H1 (cell line): Measurements from ENCODE around the gene EMC7. TPM values are rescaled to one million over a fixed set of nuclear protein-coding genes. Genes with fewer than 3 reads are reported as not detected.

Experiments
- CTCF ChIA-PET: fragments of 300-600 bp; sonication (Branson Sonifier 250); formaldehyde crosslinking; loops from one replicate; lab custom pipeline; 2021; ENCODE audit not compliant: partially characterized antibody; lab: Charles Lee
- POLR2A ChIA-PET: fragments of 300-600 bp; sonication (Branson Sonifier 250); formaldehyde crosslinking; loops from one replicate; lab custom pipeline; 2021; ENCODE audit warnings: inconsistent platforms; ENCODE audit not compliant: partially characterized antibody; lab: Charles Lee
- DNase-seq, 2 experiments: peaks; one replicate each; pipeline versions ENCODE4 v3.0.0 to v3.0.0-alpha.2; 2010 to 2022; ENCODE audit warnings: low spot score in 2 of 2, low read depth in 1 of 2, mixed read lengths in 1 of 2
- FAIRE-seq: peaks from 2 replicates; lab custom pipeline; 2011; peaks lifted over from hg19 to GRCh38; lab: Jason Lieb, UNC
- H2AFZ ChIP-seq: 2 replicates; pipeline ENCODE4 v1.8.1; 2012; ENCODE audit warnings: low read length, inconsistent platforms
- H2AK5ac ChIP-seq: 2 replicates; pipeline ENCODE4 v1.6.1; 2013; ENCODE audit warnings: low read depth, low read length
- H2BK120ac ChIP-seq: replicated peaks from 2 replicates; pipeline ENCODE3; 2013; ENCODE audit warnings: low read depth, low read length, inconsistent platforms
- H2BK12ac ChIP-seq: 2 replicates; pipeline ENCODE4 v1.6.1; 2013; ENCODE audit warnings: low read depth, low read length
- H2BK15ac ChIP-seq: 2 replicates; pipeline ENCODE4 v1.6.1; 2013; ENCODE audit warnings: low read length
- H2BK20ac ChIP-seq: 2 replicates; pipeline ENCODE4 v1.6.1; 2013; ENCODE audit warnings: low read length
- H2BK5ac ChIP-seq: 2 replicates; pipeline ENCODE4 v1.6.1; 2013; ENCODE audit warnings: low read depth, low read length
- H3K14ac ChIP-seq: 2 replicates; pipeline ENCODE4 v1.6.1; 2013; ENCODE audit warnings: inconsistent platforms; ENCODE audit not compliant: insufficient read length
- H3K18ac ChIP-seq: 2 replicates; pipeline ENCODE4 v1.6.1; 2013; ENCODE audit warnings: low read length; ENCODE audit errors: extremely low read depth
- H3K23ac ChIP-seq: 2 replicates; pipeline ENCODE4 v1.6.1; 2013; ENCODE audit warnings: inconsistent platforms; ENCODE audit not compliant: insufficient read length
- H3K23me2 ChIP-seq: 2 replicates; pipeline ENCODE4 v1.6.1; 2013; ENCODE audit warnings: low read depth, low read length
- H3K27ac ChIP-seq: 2 replicates; pipeline ENCODE4 v1.6.1; 2011; ENCODE audit warnings: low read depth, low read length, inconsistent platforms
- H3K27me3 ChIP-seq, 4 experiments: replicated peaks in 1 of 4; 1 replicate in 1 of 4; 2 replicates in 3 of 4; pipeline versions ENCODE4 v1.6.1 to v1.8.1; 2011 to 2013; ENCODE audit warnings: low read length in 3 of 4, mild to moderate bottlenecking in 3 of 4, inconsistent platforms in 2 of 4, mixed read lengths in 2 of 4, moderate library complexity in 1 of 4; ENCODE audit not compliant: control insufficient read depth in 3 of 4, insufficient read depth in 3 of 4; ENCODE audit errors: extremely low read depth in 1 of 4
- H3K36me3 ChIP-seq, 4 experiments: 2 replicates each; pipeline versions ENCODE4 v1.6.1 to v1.8.1; 2011 to 2013; ENCODE audit warnings: mild to moderate bottlenecking in 4 of 4, low read length in 3 of 4, moderate library complexity in 2 of 4, control low read depth in 1 of 4, inconsistent platforms in 1 of 4; ENCODE audit not compliant: insufficient read depth in 4 of 4, control insufficient read depth in 2 of 4
- H3K4ac ChIP-seq: replicated peaks from 2 replicates; pipeline ENCODE3; 2013; ENCODE audit warnings: low read length, low read depth, mixed read lengths, inconsistent platforms; ENCODE audit not compliant: insufficient read length
- H3K4me1 ChIP-seq, 4 experiments: replicated peaks in 1 of 4; 1 replicate in 1 of 4; 2 replicates in 3 of 4; pipeline versions ENCODE4 v1.6.1 to v1.8.1; 2011 to 2013; ENCODE audit warnings: low read length in 3 of 4, inconsistent platforms in 2 of 4, mixed read lengths in 1 of 4; ENCODE audit not compliant: insufficient read depth in 4 of 4, control insufficient read depth in 3 of 4
- H3K4me2 ChIP-seq, 2 experiments: 2 replicates each; pipeline versions ENCODE4 v1.6.1 to v1.8.1; 2011 to 2013; ENCODE audit warnings: low read depth in 2 of 2, low read length in 2 of 2, control low read depth in 1 of 2, inconsistent platforms in 1 of 2, mild to moderate bottlenecking in 1 of 2; ENCODE audit not compliant: insufficient read depth in 1 of 2
- H3K4me3 ChIP-seq, 4 experiments: fragments of 200-600, 300-600 bp in 1 of 4; sonication (generic), shearing (Covaris generic), sonication (Bioruptor Twin) in 1 of 4; 2 replicates each; pipeline versions ENCODE4 v1.5.1 to v1.8.1; 2011 to 2016; ENCODE audit warnings: low read length in 4 of 4, low read depth in 3 of 4, control low read depth in 2 of 4, inconsistent platforms in 2 of 4, mild to moderate bottlenecking in 2 of 4, mixed read lengths in 1 of 4, moderate library complexity in 1 of 4; ENCODE audit not compliant: insufficient read depth in 2 of 4; ENCODE audit errors: extremely low read depth in 1 of 4
- H3K56ac ChIP-seq: replicated peaks from 2 replicates; pipeline ENCODE3; 2013; ENCODE audit warnings: low read depth, mild to moderate bottlenecking, mixed read lengths, low read length, inconsistent platforms; ENCODE audit not compliant: insufficient read length
- H3K79me1 ChIP-seq: 2 replicates; pipeline ENCODE4 v1.6.1; 2013; ENCODE audit warnings: low read depth, low read length, control low read depth
- H3K79me2 ChIP-seq, 2 experiments: 2 replicates each; pipeline versions ENCODE4 v1.6.1 to v1.8.1; 2012 to 2013; ENCODE audit warnings: low read length in 2 of 2, mild to moderate bottlenecking in 2 of 2, inconsistent platforms in 1 of 2; ENCODE audit not compliant: insufficient read depth in 2 of 2, control insufficient read depth in 1 of 2
- H3K9ac ChIP-seq, 4 experiments: replicated peaks in 1 of 4; 1 replicate in 1 of 4; 2 replicates in 3 of 4; pipeline versions ENCODE4 v1.6.1 to v1.8.1; 2011 to 2013; ENCODE audit warnings: low read depth in 3 of 4, low read length in 3 of 4, control low read depth in 2 of 4, mild to moderate bottlenecking in 2 of 4, moderate library complexity in 2 of 4, inconsistent platforms in 1 of 4; ENCODE audit errors: extremely low read depth in 1 of 4
- H3K9me3 ChIP-seq, 2 experiments: 2 replicates each; pipeline versions ENCODE4 v1.6.1 to v1.8.1; 2012 to 2013; ENCODE audit warnings: mild to moderate bottlenecking in 2 of 2, moderate library complexity in 2 of 2, control low read depth in 1 of 2, inconsistent platforms in 1 of 2, low read depth in 1 of 2, low read length in 1 of 2, mixed read lengths in 1 of 2; ENCODE audit not compliant: insufficient read depth in 2 of 2
- H4K20me1 ChIP-seq, 2 experiments: replicated peaks in 1 of 2; 2 replicates each; pipeline versions ENCODE3 to v1.8.1; 2011 to 2013; ENCODE audit warnings: inconsistent platforms in 2 of 2, low read length in 2 of 2, mild to moderate bottlenecking in 1 of 2; ENCODE audit not compliant: insufficient read depth in 2 of 2, control insufficient read depth in 1 of 2
- H4K5ac ChIP-seq: 2 replicates; pipeline ENCODE4 v1.6.1; 2013; ENCODE audit warnings: low read length, low read depth, mixed read lengths, inconsistent platforms; ENCODE audit not compliant: insufficient read length
- H4K8ac ChIP-seq: 2 replicates; pipeline ENCODE4 v1.8.0; 2013; ENCODE audit warnings: mild to moderate bottlenecking, moderate library complexity, low read length, inconsistent platforms; ENCODE audit not compliant: insufficient read depth; ENCODE audit errors: extremely low read depth
- H4K91ac ChIP-seq: replicated peaks from 2 replicates; pipeline ENCODE3; 2013; ENCODE audit warnings: low read length, mixed read lengths, inconsistent platforms; ENCODE audit not compliant: insufficient read length
- EGR1 ChIP-seq: IDR thresholded peaks from 2 replicates; pipeline ENCODE4 v1.6.1; 2011; ENCODE audit warnings: low read depth, low read length, borderline replicate concordance
- EP300 ChIP-seq, 2 experiments: IDR thresholded peaks; 1 replicate in 1 of 2; 2 replicates in 1 of 2; pipeline ENCODE4 v1.6.1; 2011 to 2012; ENCODE audit warnings: low read depth in 2 of 2, low read length in 2 of 2, mild to moderate bottlenecking in 2 of 2, borderline replicate concordance in 1 of 2, inconsistent platforms in 1 of 2, moderate library complexity in 1 of 2
- FOSL1 ChIP-seq: IDR thresholded peaks from 2 replicates; pipeline ENCODE4 v1.6.1; 2011; ENCODE audit warnings: mild to moderate bottlenecking, low read depth, low read length, moderate library complexity; ENCODE audit not compliant: insufficient read depth
- HDAC6 ChIP-seq: IDR thresholded peaks from one replicate; pipeline ENCODE4 v1.7.1; 2012; ENCODE audit warnings: low read depth, mild to moderate bottlenecking, inconsistent platforms, low read length, moderate library complexity
- KDM4A ChIP-seq: IDR thresholded peaks from one replicate; pipeline ENCODE4 v1.7.1; 2012; ENCODE audit warnings: low read depth, mild to moderate bottlenecking, moderate library complexity, low read length, inconsistent platforms; ENCODE audit not compliant: severe bottlenecking
- MAFK ChIP-seq: IDR thresholded peaks from 2 replicates; pipeline ENCODE4 v1.6.1; 2012; ENCODE audit warnings: low read depth, mild to moderate bottlenecking, improper control_type of control experiment, low read length
- POLR2AphosphoS5 ChIP-seq: IDR thresholded peaks from 2 replicates; pipeline ENCODE4 v1.6.1; 2011; ENCODE audit warnings: low read depth, low read length
- POU5F1 ChIP-seq: IDR thresholded peaks from 2 replicates; pipeline ENCODE4 v1.6.1; 2011; ENCODE audit warnings: low read depth, mild to moderate bottlenecking, low read length, moderate library complexity
- RBBP5 ChIP-seq: IDR thresholded peaks from 2 replicates; pipeline ENCODE4 v1.7.1; 2012; ENCODE audit warnings: low read depth, mild to moderate bottlenecking, inconsistent platforms, low read length, moderate library complexity, borderline replicate concordance
- SIN3A ChIP-seq, 2 experiments: IDR thresholded peaks in 1 of 2; conservative IDR thresholded peaks in 1 of 2; 2 replicates each; pipeline ENCODE4 v1.6.1; 2011 to 2012; ENCODE audit warnings: low read length in 2 of 2, improper control_type of control experiment in 1 of 2, low read depth in 1 of 2, mild to moderate bottlenecking in 1 of 2
- TEAD4 ChIP-seq: IDR thresholded peaks from 2 replicates; pipeline ENCODE4 v1.6.1; 2012; ENCODE audit warnings: low read depth, low read length, inconsistent platforms, mixed read lengths
- WGBS, 2 experiments: shearing (Covaris generic) in 1 of 2; methylation state at CpG; one replicate each; pipeline versions ENCODE4 v1.1.6 to v1.1.7; 2013 to 2015; ENCODE audit warnings: low lambda C conversion rate in 2 of 2, mixed read lengths in 2 of 2, inconsistent platforms in 1 of 2, low coverage in 1 of 2, missing lambda C conversion rate in 1 of 2; ENCODE audit not compliant: insufficient replicate concordance in 2 of 2, insufficient coverage in 1 of 2, insufficient read length in 1 of 2; ENCODE audit errors: extremely low coverage in 1 of 2, missing lambda C conversion rate in 1 of 2; 5-methylcytosine and 5-hydroxymethylcytosine counted together
- polyA plus RNA-seq, 7 experiments: library from polyadenylated mRNA; depleted of rRNA in 3 of 7; stranded (reverse) in 5 of 7; unstranded in 2 of 7; fragments of >200 nt in 5 of 7; fragments of 200-250 nt in 2 of 7; gene quantifications; 1 replicate in 5 of 7; 2 replicates in 1 of 7; 4 replicates in 1 of 7; pipeline versions ENCODE4 v1.2.1 to v1.2.3, GENCODE V29; 2011 to 2013; ENCODE audit warnings: missing spikeins in 2 of 7, mixed read lengths in 2 of 7
- total RNA-seq: library from RNA; stranded (reverse); fragmentation: NEBNext Ultra II Directional; extraction: Animal tissue kit (Norgen Biotek cat#: 25700); gene quantifications from 2 replicates; pipeline ENCODE4 v1.2.1, GENCODE V29; 2021
- TF ChIP-seq, protein P1 (sequence below): IDR thresholded peaks from 2 replicates; pipeline ENCODE4 v1.6.1; 2012; ENCODE audit warnings: inconsistent platforms
- TF ChIP-seq, protein P2 (sequence below): IDR thresholded peaks from 2 replicates; pipeline ENCODE4 v1.6.1; 2012; ENCODE audit warnings: inconsistent platforms

Gene EMC7
- total and polyA plus RNA-seq, 2 of the 8 experiments (the other 6 are each of a cell fraction or from before 2014, with no cell fraction given), result 29.0 to 39.0 TPM

- Histone ChIP-seq H3K79me1 (no peaks in the 10 kb centered on the region), H2BK20ac (no peak overlapping the region), H3K9ac (no peak overlapping the region), H2BK12ac (no peak overlapping the region; the same call in 1 of the 2 replicates), H4K5ac (no peak overlapping the region), H2BK5ac (no peak overlapping the region), H3K23me2 (peaks cover 4% of the 10 kb centered on the region; the same call in 1 of the 2 replicates), H3K79me2 (peaks cover 0 to 13% of the 10 kb centered on the region in 2 experiments; a peak in 1 of 4 replicates), H4K8ac (no peak overlapping the region), H4K91ac (no peak overlapping the region), H3K56ac (no peak overlapping the region), H2AK5ac (no peak overlapping the region), H3K14ac (no peak overlapping the region), H4K20me1 (no peaks in the 10 kb centered on the region), H3K4me1 (peaks cover 0 to 6% (median 4%) of the 10 kb centered on the region in 4 experiments; a peak in 4 of 7 replicates), H3K18ac (no peak overlapping the region), H3K23ac (no peak overlapping the region), H3K4me2 (peak overlapping the region; percentile 86 to 91), H3K9me3 (no peaks in the 10 kb centered on the region), H3K4me3 (peak overlapping the region in 3 of 4 experiments; percentile 56 to 89 (median 79); a peak in 4 of 8 replicates), H3K27ac (no peak overlapping the region), H3K4ac (no peak overlapping the region), H3K36me3 (no peaks in the 10 kb centered on the region), H2AFZ (no peak overlapping the region), H3K27me3 (peaks cover 11 to 18% (median 14%) of the 10 kb centered on the region in 4 experiments), H2BK15ac (no peak overlapping the region), H2BK120ac (no peak overlapping the region)
- WGBS, 2 experiments, result 59% methylated on average over 1 of the region's 1 CpG; no CpG with 5 or more reads in 1 of the 2 experiments
- DNase-seq (no peak), FAIRE-seq (no peak)
- POLR2A ChIA-PET, result no interaction called here
- CTCF ChIA-PET, result interaction anchor here (0.8 to 1.8 kb wide), 2 partner anchors 22 to 177 kb away, joined by 3 to 6 read pairs; no protein-coding TSS in a partner anchor
- TF ChIP-seq RBBP5 (no peak), SIN3A (conservative IDR thresholded peaks at IDR 0.05 in 1 of 2, IDR thresholded peaks at IDR 0.05 in 1 of 2; ENCODE audit: low read depth in 1 of 2, low read length in 2 of 2) (no peak), HDAC6 (no peak), MAFK (no peak), POLR2AphosphoS5 (no peak), EGR1 (no peak), EP300 (IDR thresholded peaks at IDR 0.05; ENCODE audit: borderline replicate concordance in 1 of 2, low read depth in 2 of 2, low read length in 2 of 2) (no peak), KDM4A (no peak), TEAD4 (no peak), FOSL1 (no peak), POU5F1 (no peak)
- TF ChIP-seq, protein P1, sequence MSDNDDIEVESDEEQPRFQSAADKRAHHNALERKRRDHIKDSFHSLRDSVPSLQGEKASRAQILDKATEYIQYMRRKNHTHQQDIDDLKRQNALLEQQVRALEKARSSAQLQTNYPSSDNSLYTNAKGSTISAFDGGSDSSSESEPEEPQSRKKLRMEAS, result no peak
- TF ChIP-seq, protein P2, sequence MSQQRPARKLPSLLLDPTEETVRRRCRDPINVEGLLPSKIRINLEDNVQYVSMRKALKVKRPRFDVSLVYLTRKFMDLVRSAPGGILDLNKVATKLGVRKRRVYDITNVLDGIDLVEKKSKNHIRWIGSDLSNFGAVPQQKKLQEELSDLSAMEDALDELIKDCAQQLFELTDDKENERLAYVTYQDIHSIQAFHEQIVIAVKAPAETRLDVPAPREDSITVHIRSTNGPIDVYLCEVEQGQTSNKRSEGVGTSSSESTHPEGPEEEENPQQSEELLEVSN, result no peak
Observed at GRCh38 chr15:34039790-34040113, 61.9 kb downstream of the EMC7 start.
